M059J (cell line): Measurements from ENCODE around the gene OR52D1. TPM values are rescaled to one million over a fixed set of nuclear protein-coding genes. Genes with fewer than 3 reads are reported as not detected.

ENCODE experiments used
- DNase-seq: peaks from one replicate; pipeline ENCODE4 v3.0.0-alpha.2; 2012; ENCODE audit warnings: low read depth
- total RNA-seq: library from RNA; depleted of rRNA; stranded (reverse); fragments of >200 nt; shearing (Covaris generic); gene quantifications from 2 replicates; pipeline ENCODE4 v1.2.3, GENCODE V29; 2014; rRNA removed

Gene OR52D1
- total RNA-seq, 1 experiment from 2014 or later, result not detected

DNA sequence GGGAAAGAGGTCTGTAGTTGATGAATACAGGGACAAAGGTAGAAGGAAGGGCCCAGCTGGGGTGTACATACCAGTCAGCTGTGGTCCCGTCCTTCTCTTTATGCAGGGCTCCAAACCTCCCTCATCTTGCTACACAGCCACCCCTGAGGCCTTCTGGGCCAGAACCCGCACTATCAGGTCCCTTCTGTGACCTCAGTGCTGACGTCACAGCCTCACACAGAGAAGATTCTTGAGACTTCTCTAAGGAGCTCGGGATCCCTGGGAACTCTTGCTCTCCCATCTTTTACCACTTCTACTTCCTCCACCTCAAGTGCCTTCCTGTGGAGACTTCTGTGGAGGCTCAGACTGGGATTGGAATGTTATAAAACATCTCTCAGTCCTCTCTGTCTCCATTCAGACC is 21.3 kb downstream of the OR52D1 start, which contains the start of gene UBQLN3:
Gene UBQLN3 (minus strand): TSS at position 155 of the 400 bp plus-strand sequence. CDS start 399 bp downstream, outside the sequence.
- DNase-seq, result no peak

DNA sequence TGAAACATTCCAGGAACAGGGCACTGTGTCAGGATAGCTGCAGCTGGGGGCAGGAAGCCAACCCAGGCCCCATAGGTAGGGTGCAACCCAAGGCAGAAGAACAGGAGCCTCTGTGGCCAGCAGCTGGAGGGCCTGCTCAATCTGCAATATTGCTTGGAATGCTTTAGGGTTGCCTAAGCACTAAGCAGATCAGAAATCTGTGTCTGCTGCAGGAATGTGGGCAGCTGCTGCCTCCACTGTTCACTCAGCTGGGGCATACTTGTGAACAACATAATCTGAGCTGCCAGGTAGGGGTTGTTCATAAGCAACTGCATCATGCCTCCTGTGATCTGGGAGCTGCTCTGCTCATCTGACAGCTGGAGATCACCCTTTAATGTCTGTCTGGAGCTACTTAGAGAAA is 26.4 kb downstream of the OR52D1 start:
- no peak for DNase-seq

DNA sequence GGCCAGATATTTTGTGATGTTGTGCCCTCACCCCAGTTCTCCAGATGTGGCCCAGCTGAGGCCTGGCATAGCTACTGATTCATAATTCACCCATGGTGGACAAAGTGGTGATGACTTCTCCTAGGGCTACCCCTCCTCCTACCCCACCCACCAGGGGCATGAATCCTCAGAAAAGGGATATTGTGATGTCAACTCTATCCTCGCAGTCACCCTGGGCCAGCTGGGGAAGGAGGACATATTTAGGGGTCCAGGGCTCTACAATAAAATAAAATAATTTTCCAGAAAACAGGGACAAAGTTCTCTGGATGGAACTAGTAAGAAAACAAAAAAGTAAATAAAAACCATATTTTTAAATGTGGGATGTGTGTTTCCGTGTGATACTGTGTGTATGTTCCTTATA is 28.1 kb downstream of the OR52D1 start, which contains the start of gene UBQLNL:
Gene UBQLNL (minus strand): TSS at position 101 of the 400 bp plus-strand sequence. CDS start 258 bp downstream, outside the sequence.
- no peak for DNase-seq

DNA sequence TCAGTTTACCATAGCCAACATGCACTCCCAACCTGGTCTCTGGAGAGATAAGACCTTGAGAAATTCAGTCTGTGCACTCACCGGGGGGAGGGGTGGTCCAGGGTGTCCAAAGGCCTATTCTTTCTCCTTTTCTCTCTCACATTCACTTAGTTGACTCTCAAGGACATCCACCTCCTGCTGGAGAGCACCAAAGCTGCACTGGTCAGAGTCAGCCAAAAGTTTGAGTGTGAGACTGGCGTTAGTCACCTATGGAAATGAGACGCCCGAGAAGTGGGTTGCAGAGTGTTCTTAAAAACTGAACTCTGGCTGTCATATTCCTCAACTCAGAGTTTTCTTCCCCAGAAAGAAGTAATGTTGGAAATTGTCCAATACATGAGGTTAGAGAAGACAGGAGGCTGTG is 33.1 kb downstream of the OR52D1 start:
- DNase-seq, result peak; percentile 21

DNA sequence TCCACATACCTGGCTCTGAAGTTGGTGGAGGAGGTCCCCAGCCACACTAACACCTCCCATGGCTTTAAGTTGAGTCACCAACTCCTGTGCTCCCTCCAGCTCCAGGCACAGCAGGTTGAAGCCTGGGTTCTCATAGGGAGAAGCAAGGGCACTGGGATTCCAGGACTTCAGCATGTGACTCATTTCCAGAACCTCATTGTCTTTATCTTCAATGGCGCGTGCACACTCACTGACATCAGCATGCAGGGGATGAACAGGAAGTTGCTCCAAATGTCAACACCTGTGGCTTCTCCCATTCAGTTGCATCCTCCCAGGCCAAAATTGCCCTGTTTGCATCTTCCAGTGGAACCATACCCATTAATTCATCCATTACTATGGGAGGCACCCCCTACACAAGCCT is 33.8 kb downstream of the OR52D1 start:
- DNase-seq, result peak; percentile 37

DNA sequence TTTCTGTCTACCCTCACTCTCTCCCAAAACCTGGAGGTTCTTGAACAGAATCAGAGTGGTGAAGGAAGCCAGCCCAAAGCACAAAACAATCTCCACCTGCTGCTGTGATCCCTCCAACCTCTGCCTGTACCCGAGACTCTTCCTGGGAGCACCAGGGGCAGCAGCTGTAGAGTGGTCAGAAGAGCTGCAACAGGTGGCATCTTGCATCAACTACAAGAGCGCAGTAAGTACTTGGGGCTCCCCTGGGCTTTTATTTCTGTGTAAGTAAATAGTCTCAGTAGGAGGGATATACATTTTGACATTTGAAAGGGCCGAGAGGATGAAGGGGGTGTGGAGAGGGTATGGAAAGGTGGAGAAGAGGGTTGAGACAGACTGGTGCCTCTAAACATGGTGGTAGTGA is 36.3 kb downstream of the OR52D1 start:
- DNase-seq, result no peak

DNA sequence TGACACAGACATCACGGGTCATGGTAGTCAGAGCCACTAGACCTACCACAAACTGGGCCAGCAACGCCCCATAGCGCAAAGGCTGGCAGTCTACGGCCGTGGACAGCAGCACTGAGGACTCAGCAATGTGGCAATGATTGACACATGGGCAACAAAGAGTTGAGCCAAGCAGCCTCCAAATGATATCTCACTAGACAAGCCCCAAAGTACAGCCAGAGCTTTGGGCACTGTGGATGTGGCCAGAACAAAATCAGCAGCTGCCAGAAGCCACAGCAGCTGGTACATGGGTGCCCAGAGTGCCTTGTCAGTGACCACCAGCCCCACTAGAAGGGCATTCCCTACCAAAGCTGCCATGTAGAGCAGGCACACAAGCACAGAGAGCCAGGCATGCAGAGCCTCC is 39.2 kb downstream of the OR52D1 start:
- no peak for DNase-seq

DNA sequence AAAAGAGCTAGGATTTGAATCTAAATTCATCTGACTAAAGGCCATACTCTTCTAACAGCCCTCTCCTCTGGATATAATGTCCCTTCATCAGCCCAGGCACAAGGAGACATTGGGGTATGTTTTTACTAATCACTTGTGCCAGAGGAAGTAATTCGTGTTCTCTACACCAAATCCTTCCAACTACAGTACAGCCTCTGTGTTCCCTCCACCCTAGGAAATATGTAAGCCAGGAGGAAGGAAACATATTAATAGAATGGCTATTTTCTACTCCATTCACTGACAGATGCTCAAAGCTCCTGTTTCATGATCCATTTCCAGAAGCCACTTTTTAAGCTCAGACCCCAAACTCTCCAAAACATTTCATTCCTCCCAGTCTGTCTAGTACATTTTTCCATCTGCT is 40.0 kb downstream of the OR52D1 start:
- no peak for DNase-seq

DNA sequence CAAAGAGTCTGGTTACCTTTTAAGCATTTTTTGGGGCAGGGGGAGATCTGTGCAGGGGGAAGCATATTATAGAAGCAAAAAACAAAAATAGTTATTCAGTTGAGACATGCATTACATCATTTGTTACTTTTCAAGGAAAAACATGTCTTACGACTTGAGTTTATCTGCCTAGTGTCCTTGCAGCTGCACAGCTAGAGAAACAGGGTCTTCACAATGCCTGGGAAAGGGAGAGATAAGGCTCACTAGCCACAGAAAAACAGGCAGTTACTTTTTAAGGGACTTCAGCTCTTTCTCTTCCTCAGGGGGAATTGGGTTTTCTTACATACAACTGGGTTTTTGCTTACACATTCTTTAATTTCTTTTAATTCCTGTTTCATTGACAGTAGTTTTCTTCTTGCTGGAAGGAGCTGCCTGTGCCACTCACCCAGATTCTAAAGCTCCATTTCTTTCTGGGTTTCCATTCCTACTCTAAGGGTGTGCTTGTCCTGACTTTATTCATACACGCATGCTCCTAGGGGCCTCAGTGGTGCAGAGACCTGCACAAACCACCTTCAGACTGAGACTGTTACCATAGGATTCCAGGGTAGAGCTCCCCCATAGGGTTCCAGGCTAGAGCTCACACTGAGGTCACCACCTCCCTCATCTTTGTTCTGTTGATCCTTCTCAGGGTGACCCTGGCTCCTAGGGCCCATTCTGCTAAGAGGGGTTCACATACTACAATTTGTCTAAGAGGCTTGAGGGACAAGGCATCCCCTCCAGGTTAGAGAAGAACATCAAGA is 42.8 kb downstream of the OR52D1 start:
- no peak for DNase-seq

DNA sequence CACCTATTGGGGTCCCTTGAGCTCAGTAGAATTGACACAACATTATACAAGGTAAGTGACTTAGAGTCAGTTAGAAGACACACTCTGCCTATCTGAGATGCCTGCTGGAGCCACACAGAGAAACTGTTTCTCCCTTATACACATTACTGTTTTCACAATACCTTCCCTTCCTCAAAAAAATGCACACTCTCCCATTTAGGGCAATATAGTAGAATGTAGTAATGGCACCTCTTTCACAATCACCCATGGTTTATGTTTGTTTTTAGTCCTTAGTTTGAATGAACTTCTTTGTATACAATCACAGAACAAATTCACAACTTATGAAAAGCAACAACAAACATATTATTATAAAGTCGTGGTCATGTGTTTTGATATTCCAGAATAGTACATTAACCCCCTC is 45.6 kb downstream of the OR52D1 start:
- no peak for DNase-seq

DNA sequence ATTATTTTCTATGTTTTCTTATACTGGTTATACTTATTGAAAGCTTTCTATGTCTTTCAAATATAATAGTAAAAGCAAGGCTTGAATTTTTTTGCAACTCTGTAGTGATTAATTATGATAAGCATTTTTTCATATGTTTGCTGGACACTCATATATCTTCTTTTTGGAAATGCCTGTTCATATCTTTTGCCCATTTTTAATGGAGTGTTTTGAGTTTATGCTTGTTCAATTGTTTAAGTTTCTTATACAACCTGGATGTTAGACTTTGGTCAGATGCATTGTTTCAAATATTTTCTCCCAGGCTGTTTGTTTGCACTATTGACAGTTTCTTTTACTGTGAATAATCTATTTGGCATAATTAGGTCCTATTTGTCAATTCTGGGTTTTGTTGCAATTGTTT is 48.0 kb downstream of the OR52D1 start:
- no peak for DNase-seq

Other genes with a start within 250 kb of the OR52D1 start
- not detected in 2 replicates for gene HBG1, start 238.8 kb upstream of the OR52D1 start, total RNA-seq
- not detected in 2 replicates for gene HBG2, start 233.9 kb upstream of the OR52D1 start, total RNA-seq
- 2.2 and 7.0 TPM in 2 replicates for gene HBE1, start 218.7 kb upstream of the OR52D1 start, total RNA-seq
- 2.0 TPM in 1 of 2 replicates, not detected in the other for gene OR51B4, start 186.7 kb upstream of the OR52D1 start, total RNA-seq
- gene OR51B2, start 164.4 kb upstream of the OR52D1 start, total RNA-seq, result not detected in 2 replicates
- gene OR51B5, start 145.2 kb upstream of the OR52D1 start, total RNA-seq, result not detected in 2 replicates
- not detected in 2 replicates for gene OR51B6, start 137.2 kb upstream of the OR52D1 start, total RNA-seq
- gene OR51M1, start 104.9 kb upstream of the OR52D1 start, total RNA-seq, result not detected in 2 replicates
- not detected in 2 replicates for gene OR51Q1, start 66.6 kb upstream of the OR52D1 start, total RNA-seq
- not detected in 2 replicates for gene OR51I1, start 47.2 kb upstream of the OR52D1 start, total RNA-seq
- gene OR51I2, start 39.4 kb upstream of the OR52D1 start, total RNA-seq, result not detected in 2 replicates
- gene UBQLN3, start 21.3 kb downstream of the OR52D1 start, total RNA-seq, result not detected in 2 replicates
- 0.34 TPM in 1 of 2 replicates, not detected in the other for gene UBQLNL, start 28.0 kb downstream of the OR52D1 start, total RNA-seq
- gene OR52H1, start 59.9 kb downstream of the OR52D1 start, total RNA-seq, result not detected in 2 replicates
- gene OR52B6, start 92.2 kb downstream of the OR52D1 start, total RNA-seq, result not detected in 2 replicates
- gene TRIM6, start 108.0 kb downstream of the OR52D1 start, total RNA-seq, result 9.6 and 24.7 TPM in 2 replicates
- gene TRIM34, start 136.3 kb downstream of the OR52D1 start, total RNA-seq, result 13.2 and 22.2 TPM in 2 replicates
- 71.1 and 92.8 TPM in 2 replicates for gene TRIM5, start 196.4 kb downstream of the OR52D1 start, total RNA-seq
- 101 and 128 TPM in 2 replicates for gene TRIM22, start 201.1 kb downstream of the OR52D1 start, total RNA-seq
- not detected in 2 replicates for gene OR56B1, start 247.8 kb downstream of the OR52D1 start, total RNA-seq